Adrenal gland (tissue), 12 donors: Measurements from ENCODE around the gene SATB1. TPM values are rescaled to one million over a fixed set of nuclear protein-coding genes. Genes with fewer than 3 reads are reported as not detected.

ENCODE experiments used
- DNase-seq, 7 donors: peaks; one replicate each; pipeline ENCODE4 v3.0.0-alpha.2; 2019 to 2020
- H3K27ac ChIP-seq, 5 donors: fragments of 200-600 bp; sonication (generic) in 4 of 5; 1 replicate in 3 of 5; 2 replicates in 2 of 5; pipeline versions ENCODE4 v1.5.1 to v1.8.0; 2016 to 2020; ENCODE audit warnings: mild to moderate bottlenecking in 1 of 5
- H3K27me3 ChIP-seq: fragments of 200-600 bp; 2 replicates; pipeline ENCODE4 v1.8.0; 2021
- H3K36me3 ChIP-seq, 2 donors: fragments of 200-600 bp; replicated peaks in 1 of 2; 1 replicate in 1 of 2; 2 replicates in 1 of 2; pipeline versions ENCODE4 v1.5.1 to v1.8.0; 2018 to 2022
- H3K4me1 ChIP-seq, 2 donors: fragments of 200-600 bp; replicated peaks in 1 of 2; 1 replicate in 1 of 2; 2 replicates in 1 of 2; pipeline versions ENCODE4 v1.5.1 to v1.8.0; 2018 to 2021
- H3K4me3 ChIP-seq, 4 donors: fragments of 200-600 bp; sonication (generic) in 3 of 4; one replicate each; pipeline ENCODE4 v1.5.1; 2016 to 2018
- H3K9me3 ChIP-seq, 3 donors: fragments of 200-600 bp; sonication (generic) in 1 of 3; replicated peaks in 1 of 3; 1 replicate in 2 of 3; 2 replicates in 1 of 3; pipeline versions ENCODE4 v1.5.1 to v1.8.0; 2016 to 2021
- CTCF ChIP-seq, 6 experiments: fragments of 450-650 bp in 4 of 6; fragments of 200-600 bp in 2 of 6; sonication (generic) in 1 of 6; IDR thresholded peaks; 1 replicate in 5 of 6; 2 replicates in 1 of 6; pipeline versions ENCODE4 v1.5.1 to v1.8.0; 2016 to 2021; ENCODE audit warnings: antibody characterized with exemption in 6 of 6, mild to moderate bottlenecking in 2 of 6, moderate library complexity in 1 of 6
- POLR2A ChIP-seq, 2 donors: fragments of 450-650 bp; IDR thresholded peaks; one replicate each; pipeline ENCODE4 v1.6.1; 2017; ENCODE audit warnings: antibody characterized with exemption in 2 of 2, mild to moderate bottlenecking in 2 of 2, moderate library complexity in 1 of 2
- WGBS, 4 donors: extraction: QIAGEN DNeasy Blood & Tissue Kit in 2 of 4; methylation state at CpG; one replicate each; pipeline versions ENCODE4 v1.1.5 to v1.1.7; 2013 to 2017; 5-methylcytosine and 5-hydroxymethylcytosine counted together
- intact Hi-C, 2 donors: fragments of 100-400 bp; cut with DNase I; formaldehyde crosslinking; loops; one replicate each; pipeline versions ENCODE4 v1.14.1 to v1.15.0; 2022 to 2023
- polyA plus RNA-seq, 3 donors: library from polyadenylated mRNA; stranded (reverse); fragments of 200-250 nt in 2 of 3; fragments of 350-450 nt in 1 of 3; fragmentation: Illumina TruSeq in 1 of 3; extraction: RNeasy Lipid Tissue Mini Kit (QIAGEN cat#74804) in 1 of 3; gene quantifications; one replicate each; pipeline ENCODE4 v1.2.3, GENCODE V29; 2013 to 2014
- total RNA-seq, 9 donors: library from RNA; depleted of rRNA in 4 of 9; stranded (reverse); fragments of >200 nt in 4 of 9; fragments of 120-200 nt in 1 of 9; fragmentation: NEBNext Ultra II Directional in 1 of 9; extraction: Animal tissue kit (Norgen Biotek cat#: 25700) in 1 of 9; gene quantifications; one replicate each; pipeline versions ENCODE4 v1.1.0 to v1.2.4, GENCODE V29; 2013 to 2023
- donor health status: healthy with polysubstance abuse.
- donor health status: Bipolar disorder and iron deficiency.
- donor health status: DM: yes; HTN: yes; CAD: no.
- donor health status: DM: no; HTN: no; CAD: no.
- donor health status: DM: no; HTN: no; CAD: no.
- donor health status: DM: yes; HTN: yes; CAD: no.

SATB1 gene
- total and polyA plus RNA-seq, 12 donors = 9.1 to 31.5 (median 12.9) TPM

- no peaks in the 10 kb centered on the region for H3K36me3 ChIP-seq
- no peaks in the 10 kb centered on the region for H3K27me3 ChIP-seq
- WGBS, 4 donors = 93 to 96% (median 95%) methylated on average over 1 of the region's 1 CpG
- TF ChIP-seq CTCF (IDR thresholded peaks at IDR 0.05) (no peak), POLR2A (IDR thresholded peaks at IDR 0.05) (no peak)
- H3K27ac ChIP-seq = no peak overlapping the region
- no peak overlapping the region for H3K4me3 ChIP-seq
- DNase-seq = no peak
- intact Hi-C loops = no loop called here
- no peaks in the 10 kb centered on the region for H3K4me1 ChIP-seq
- H3K9me3 ChIP-seq = no peaks in the 10 kb centered on the region
These were observed 117.6 kb downstream of the SATB1 start for GRCh38 chr3:18307529-18307928.

- no peak for DNase-seq
- Histone ChIP-seq H3K4me3 (no peak overlapping the region), H3K36me3 (no peaks in the 10 kb centered on the region), H3K27ac (no peak overlapping the region), H3K4me1 (no peaks in the 10 kb centered on the region), H3K27me3 (no peaks in the 10 kb centered on the region), H3K9me3 (no peaks in the 10 kb centered on the region)
- 81 to 92% (median 86%) methylated on average over 1 of the region's 1 CpG for WGBS, 4 donors
- no peak for TF ChIP-seq POLR2A (IDR thresholded peaks at IDR 0.05)
- no peak for TF ChIP-seq CTCF (IDR thresholded peaks at IDR 0.05)
- intact Hi-C loops = no loop called here
These were observed 122.6 kb downstream of the SATB1 start for GRCh38 chr3:18302517-18302916.

GRCh38 chr3:18301781-18302180 lies 123.4 kb downstream of the SATB1 start:
- peaks cover 0 to 6% (median 0%) of the 10 kb centered on the region in 3 donors for H3K9me3 ChIP-seq
- H3K27ac ChIP-seq = no peak overlapping the region
- no peaks in the 10 kb centered on the region for H3K4me1 ChIP-seq
- H3K27me3 ChIP-seq = no peaks in the 10 kb centered on the region
- H3K4me3 ChIP-seq = no peak overlapping the region
- DNase-seq = no peak
- 74 to 100% (median 94%) methylated on average over 1 of the region's 1 CpG for WGBS, 4 donors
- intact Hi-C loops = no loop called here
- TF ChIP-seq POLR2A (IDR thresholded peaks at IDR 0.05) (no peak), CTCF (IDR thresholded peaks at IDR 0.05) (no peak)
- no peaks in the 10 kb centered on the region for H3K36me3 ChIP-seq

- intact Hi-C loops = no loop called here
- Histone ChIP-seq H3K4me1 (no peaks in the 10 kb centered on the region), H3K4me3 (no peak overlapping the region), H3K36me3 (no peaks in the 10 kb centered on the region), H3K9me3 (peaks cover 0 to 8% (median 0%) of the 10 kb centered on the region in 3 donors), H3K27me3 (no peaks in the 10 kb centered on the region), H3K27ac (no peak overlapping the region)
- no peak for TF ChIP-seq POLR2A (IDR thresholded peaks at IDR 0.05)
- no peak for TF ChIP-seq CTCF (IDR thresholded peaks at IDR 0.05)
- 79 to 91% (median 90%) methylated on average over 3 of the region's 3 CpGs for WGBS, 4 donors
- DNase-seq = no peak
These were observed 124.2 kb downstream of the SATB1 start for GRCh38 chr3:18300916-18301315.
